Measurements from ENCODE around the gene DLX1. TPM values are rescaled to one million over a fixed set of nuclear protein-coding genes. Genes with fewer than 3 reads are reported as not detected.

The DLX1 gene
- total and polyA plus RNA-seq, 9 of the 15 experiments (the other 6 are each of a cell fraction or from before 2014, with no cell fraction given) = 1.9 to 26.2 (median 9.6) TPM

DNA sequence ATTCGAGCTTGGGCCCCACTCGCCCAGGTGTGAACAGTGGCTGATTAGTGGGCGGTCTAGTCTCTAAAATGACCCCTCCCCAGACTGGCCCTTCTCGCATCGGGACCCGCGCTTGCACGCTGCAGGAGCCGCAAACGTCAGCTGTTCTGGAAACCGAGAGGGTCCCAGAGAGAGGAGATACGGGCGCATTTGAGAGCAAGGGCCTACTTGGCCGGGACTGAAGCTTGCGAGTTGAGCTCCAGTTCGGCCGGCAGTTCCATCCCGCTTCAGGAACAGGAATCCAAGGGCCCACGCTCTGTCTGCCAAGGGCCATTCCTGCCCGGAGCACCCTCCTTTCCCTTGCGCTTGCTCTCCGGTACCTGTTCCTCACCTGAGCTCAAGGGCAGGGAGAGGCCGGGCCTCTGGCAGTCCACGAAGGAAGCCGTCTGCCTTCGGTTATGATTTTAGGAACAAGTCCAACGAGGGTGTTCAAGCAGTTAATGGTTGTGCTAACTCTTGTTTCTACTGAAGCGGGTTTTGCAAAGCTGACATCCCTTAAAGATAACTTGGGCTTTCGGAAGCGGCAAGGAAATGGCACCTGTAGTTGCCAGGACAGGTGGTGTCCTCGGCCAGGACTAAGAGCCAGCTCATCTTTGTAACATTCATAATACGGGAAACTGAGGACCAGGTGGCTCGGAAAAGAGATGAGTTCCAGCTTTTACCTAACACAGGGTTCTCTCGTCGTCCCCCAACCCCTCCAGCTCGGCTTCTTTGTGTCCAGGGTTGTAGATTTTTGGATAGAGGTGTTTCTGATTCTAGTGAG is 3.9 kb upstream of the DLX1 start:
- H3K4me3 ChIP-seq = no peak overlapping the region
- 0 out of 2 replicates have a peak, but pooled peaks cover 3% of the 10 kb centered on the region for H3K9me3 ChIP-seq (replicated peaks; ENCODE audit: control insufficient read depth, insufficient read depth, low read depth, low read length)
- no peak overlapping the region for H3K4me2 ChIP-seq (ENCODE audit: insufficient read depth, low read length)
- H3K9ac ChIP-seq (ENCODE audit: insufficient read depth in 1 of 2, low read depth in 2 of 2, low read length in 2 of 2) = no peak overlapping the region
- CTCF ChIA-PET (ENCODE audit: low intra/inter-chr PET ratio) = no interaction called here
- H3K9me1 ChIP-seq (ENCODE audit: control insufficient read depth, insufficient read depth, low read length) = no peaks in the 10 kb centered on the region
- intact Hi-C loops (cut with micrococcal nuclease) (no loop called here), in situ Hi-C loops (cut with MboI) (no loop called here)
- TF ChIP-seq, protein P1, sequence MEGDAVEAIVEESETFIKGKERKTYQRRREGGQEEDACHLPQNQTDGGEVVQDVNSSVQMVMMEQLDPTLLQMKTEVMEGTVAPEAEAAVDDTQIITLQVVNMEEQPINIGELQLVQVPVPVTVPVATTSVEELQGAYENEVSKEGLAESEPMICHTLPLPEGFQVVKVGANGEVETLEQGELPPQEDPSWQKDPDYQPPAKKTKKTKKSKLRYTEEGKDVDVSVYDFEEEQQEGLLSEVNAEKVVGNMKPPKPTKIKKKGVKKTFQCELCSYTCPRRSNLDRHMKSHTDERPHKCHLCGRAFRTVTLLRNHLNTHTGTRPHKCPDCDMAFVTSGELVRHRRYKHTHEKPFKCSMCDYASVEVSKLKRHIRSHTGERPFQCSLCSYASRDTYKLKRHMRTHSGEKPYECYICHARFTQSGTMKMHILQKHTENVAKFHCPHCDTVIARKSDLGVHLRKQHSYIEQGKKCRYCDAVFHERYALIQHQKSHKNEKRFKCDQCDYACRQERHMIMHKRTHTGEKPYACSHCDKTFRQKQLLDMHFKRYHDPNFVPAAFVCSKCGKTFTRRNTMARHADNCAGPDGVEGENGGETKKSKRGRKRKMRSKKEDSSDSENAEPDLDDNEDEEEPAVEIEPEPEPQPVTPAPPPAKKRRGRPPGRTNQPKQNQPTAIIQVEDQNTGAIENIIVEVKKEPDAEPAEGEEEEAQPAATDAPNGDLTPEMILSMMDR (IDR thresholded peaks at IDR 0.05 in 2 of 3, conservative IDR thresholded peaks at IDR 0.05 in 1 of 3; ENCODE audit: insufficient read depth in 2 of 3, low read depth in 1 of 3, low read length in 3 of 3) = no peak
- TF ChIP-seq PTRF (tag; IDR thresholded peaks at IDR 0.05) (no peak), SRSF1 (IDR thresholded peaks at IDR 0.05; ENCODE audit: low read depth, low read length) (no peak), ZNF184 (CRISPR knock-in tag; IDR thresholded peaks at IDR 0.05) (no peak), ZBTB2 (IDR thresholded peaks at IDR 0.05) (no peak), MYNN (IDR thresholded peaks at IDR 0.05) (no peak), MYNN (CRISPR knock-in tag; IDR thresholded peaks at IDR 0.05) (no peak), CXXC5 (CRISPR knock-in tag; IDR thresholded peaks at IDR 0.05) (no peak), ZNF76 (CRISPR knock-in tag; IDR thresholded peaks at IDR 0.05; ENCODE audit: borderline replicate concordance) (no peak)
- TF ChIP-seq, protein P2, sequence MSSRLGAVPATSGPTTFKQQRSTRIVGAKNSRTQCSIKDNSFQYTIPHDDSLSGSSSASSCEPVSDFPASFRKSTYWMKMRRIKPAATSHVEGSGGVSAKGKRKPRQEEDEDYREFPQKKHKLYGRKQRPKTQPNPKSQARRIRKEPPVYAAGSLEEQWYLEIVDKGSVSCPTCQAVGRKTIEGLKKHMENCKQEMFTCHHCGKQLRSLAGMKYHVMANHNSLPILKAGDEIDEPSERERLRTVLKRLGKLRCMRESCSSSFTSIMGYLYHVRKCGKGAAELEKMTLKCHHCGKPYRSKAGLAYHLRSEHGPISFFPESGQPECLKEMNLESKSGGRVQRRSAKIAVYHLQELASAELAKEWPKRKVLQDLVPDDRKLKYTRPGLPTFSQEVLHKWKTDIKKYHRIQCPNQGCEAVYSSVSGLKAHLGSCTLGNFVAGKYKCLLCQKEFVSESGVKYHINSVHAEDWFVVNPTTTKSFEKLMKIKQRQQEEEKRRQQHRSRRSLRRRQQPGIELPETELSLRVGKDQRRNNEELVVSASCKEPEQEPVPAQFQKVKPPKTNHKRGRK (tag; IDR thresholded peaks at IDR 0.05) = no peak
- no peaks in the 10 kb centered on the region for H3K27me3 ChIP-seq (ENCODE audit: control insufficient read depth in 2 of 2, insufficient read depth in 2 of 2, low read length in 2 of 2)
- BruUV-seq (replicated peaks) = no TSS peak
- POLR2A ChIA-PET = interaction anchor here (0.6 to 0.7 kb wide), 2 partner anchors 12 to 29 kb away, joined by 3 read pairs; no protein-coding TSS in a partner anchor
- H3K27ac ChIP-seq (ENCODE audit: extremely low read depth, low read depth, low read length) = no peak overlapping the region
- ATAC-seq (no peak), DNase-seq (ENCODE audit: extremely low read depth in 1 of 4, low spot score in 3 of 4) (no peak), FAIRE-seq (no peak)
- peaks cover 8% of the 10 kb centered on the region; the same call in 2 of the 3 replicates for H3K79me2 ChIP-seq (ENCODE audit: control insufficient read depth, insufficient read depth, low read length)
- no peak overlapping the region for H2AFZ ChIP-seq (ENCODE audit: low read depth, low read length)
- H4K20me1 ChIP-seq (replicated peaks; ENCODE audit: control insufficient read depth, insufficient read depth, low read length) = no peaks in the 10 kb centered on the region
- peaks cover 7 to 37% of the 10 kb centered on the region in 2 experiments; a peak in 4 of 5 replicates for H3K4me1 ChIP-seq (replicated peaks in 1 of 2; ENCODE audit: control insufficient read depth in 2 of 2, insufficient read depth in 2 of 2, low read length in 2 of 2)
- 92% methylated on average over 35 of the region's 36 CpGs for WGBS (ENCODE audit: insufficient coverage, low coverage, missing lambda C conversion rate)
- no peaks in the 10 kb centered on the region for H3K36me3 ChIP-seq (ENCODE audit: control insufficient read depth, insufficient read depth, low read length)

Measured in K562 (cell line).